DMS153 treated with DMSO at 0.1 percent for 48 hours (cell line): Measurements from ENCODE around the gene GRIK4.
"Not testable (repeated sequence)": the region's sequence is repeated elsewhere in the genome, so short reads cannot be mapped to it uniquely, and the experiment has no call there.

ENCODE experiments used
- DNase-seq: peaks from one replicate; lab custom pipeline; 2025; ENCODE audit not compliant: unreplicated experiment; lab: John Stamatoyannopoulos, UW

Gene GRIK4

GRCh38 chr11:120511116-120511819 is at the start of gene GRIK4:
GRIK4 (plus strand) TSS chr11:120511748; CDS start chr11:120660319, 148,571 bp downstream.
- peak; percentile 29 for DNase-seq

- DNase-seq, result no peak
Measured at GRCh38 chr11:120462825-120463224, 48.7 kb upstream of the GRIK4 start.

- DNase-seq, result no peak
Measured at GRCh38 chr11:120465921-120466534, 45.5 kb upstream of the GRIK4 start.

GRCh38 chr11:120467627-120468026 is 43.9 kb upstream of the GRIK4 start:
- DNase-seq, result no peak

GRCh38 chr11:120471131-120471530 is 40.4 kb upstream of the GRIK4 start:
- DNase-seq, result no peak

GRCh38 chr11:120471994-120472393 is 39.6 kb upstream of the GRIK4 start:
- DNase-seq, result no peak

- no peak for DNase-seq
Measured at GRCh38 chr11:120473503-120473902, 38.0 kb upstream of the GRIK4 start.

GRCh38 chr11:120482149-120482548 is 29.4 kb upstream of the GRIK4 start:
- no peak for DNase-seq

- DNase-seq, result no peak
Measured at GRCh38 chr11:120484722-120485121, 26.8 kb upstream of the GRIK4 start.

- DNase-seq, result no peak
Measured at GRCh38 chr11:120486138-120486537, 25.4 kb upstream of the GRIK4 start.

- DNase-seq, result no peak
Measured at GRCh38 chr11:120489799-120490198, 21.7 kb upstream of the GRIK4 start.

- no peak for DNase-seq
Measured at GRCh38 chr11:120492486-120492885, 19.1 kb upstream of the GRIK4 start.

GRCh38 chr11:120494595-120494994 is 17.0 kb upstream of the GRIK4 start:
- no peak for DNase-seq

GRCh38 chr11:120499088-120499487 is 12.5 kb upstream of the GRIK4 start:
- DNase-seq, result no peak

- DNase-seq, result no peak
Measured at GRCh38 chr11:120499859-120500258, 11.7 kb upstream of the GRIK4 start.

- no peak for DNase-seq
Measured at GRCh38 chr11:120500414-120501071, 11.0 kb upstream of the GRIK4 start.

GRCh38 chr11:120501440-120501839 is 10.1 kb upstream of the GRIK4 start:
- DNase-seq, result no peak

- DNase-seq, result no peak
Measured at GRCh38 chr11:120501976-120502755, 9.4 kb upstream of the GRIK4 start.

- not testable (repeated sequence) for DNase-seq
Measured at GRCh38 chr11:120503529-120503928, 8.0 kb upstream of the GRIK4 start.

- no peak for DNase-seq
Measured at GRCh38 chr11:120505801-120506425, 5.6 kb upstream of the GRIK4 start.
